GM04504 (cell line): ENCODE results near the gene POMT1.
"Not testable (repeated sequence)": the region's sequence is repeated elsewhere in the genome, so short reads cannot be mapped to it uniquely, and the experiment has no call there.

Experiments used
- DNase-seq: peaks from one replicate; pipeline ENCODE4 v3.0.0-alpha.2; 2012; ENCODE audit warnings: low read depth

Gene POMT1

DNA sequence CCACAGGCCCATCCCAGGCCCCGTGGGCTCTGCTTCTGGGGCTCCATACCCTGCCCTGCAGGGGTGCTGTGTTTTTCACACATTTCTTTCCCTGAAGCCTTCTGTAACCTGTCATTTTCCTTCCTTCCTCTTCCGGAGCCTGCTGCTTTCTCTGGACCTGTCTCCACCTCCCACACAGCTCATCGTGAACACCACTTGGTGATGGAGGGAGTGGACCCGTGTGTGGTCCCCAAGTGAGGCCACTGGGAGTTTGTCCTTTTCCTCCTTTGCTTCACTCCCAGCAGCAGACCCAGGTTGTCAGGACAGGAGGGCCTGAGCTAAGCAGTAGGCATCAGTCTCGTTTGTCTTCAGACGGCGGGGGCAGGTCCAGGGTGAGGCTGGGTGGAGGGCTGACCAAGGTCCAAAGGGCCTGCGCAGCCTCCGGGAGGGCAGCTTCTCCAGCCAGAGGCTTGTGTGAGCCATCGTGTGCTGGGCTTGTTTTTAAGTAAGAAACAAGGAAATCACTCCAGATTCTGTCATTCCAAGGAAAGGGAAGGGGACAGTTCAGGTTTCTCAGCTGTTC is 5.8 kb upstream of the POMT1 start:
- DNase-seq = no peak

DNA sequence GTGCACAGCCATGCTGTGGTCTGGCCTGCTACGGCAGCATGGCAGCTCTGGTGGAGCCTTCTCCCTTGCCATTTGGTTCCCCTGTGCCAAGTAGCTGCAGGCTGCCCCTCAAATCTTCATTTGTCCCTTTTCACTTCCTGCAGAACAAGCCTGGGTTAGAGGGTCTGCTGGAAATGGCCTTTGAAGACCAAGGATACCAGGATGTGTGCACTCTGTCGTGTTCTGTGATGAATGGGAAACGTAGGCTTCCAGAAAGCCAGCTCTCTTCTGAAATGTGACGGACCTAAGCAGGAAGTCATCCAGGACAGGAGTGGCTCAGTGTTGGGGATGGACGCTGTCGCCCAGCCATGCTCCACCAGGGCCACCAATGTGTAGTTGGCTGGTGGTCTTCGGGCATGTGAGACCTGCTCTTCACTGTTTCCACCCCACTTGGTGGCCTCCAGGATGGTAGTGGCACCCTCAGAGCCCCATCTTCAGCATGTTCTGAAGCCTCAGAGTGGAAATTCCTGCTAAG is 3.4 kb upstream of the POMT1 start:
- DNase-seq = no peak

- DNase-seq = no peak
Measured at GRCh38 chr9:131500377-131500776, 2.3 kb upstream of the POMT1 start.

- DNase-seq = peak; percentile 48
Measured at GRCh38 chr9:131500939-131501541, 1.7 kb upstream of the POMT1 start.

- DNase-seq = no peak
Measured at GRCh38 chr9:131503626-131504465, 1.1 kb downstream of the POMT1 start.

DNA sequence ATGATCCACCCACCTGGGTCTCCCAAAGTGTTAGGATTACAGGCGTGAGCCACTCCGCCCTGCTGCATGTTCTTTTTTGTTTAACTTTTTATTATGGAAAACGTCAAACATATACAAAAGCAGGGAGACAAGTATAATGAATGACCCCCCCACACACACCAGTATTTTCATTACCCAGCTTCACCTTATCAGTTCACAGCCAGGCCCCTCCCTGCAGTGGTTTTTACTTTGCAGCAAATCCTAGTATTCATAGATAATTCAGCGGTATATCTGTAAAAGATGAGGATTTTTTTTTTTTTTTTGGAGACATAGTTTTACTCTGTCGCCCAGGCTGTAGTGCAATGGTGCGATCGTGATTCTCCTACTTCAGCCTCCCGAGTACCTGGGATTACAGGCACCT is 2.3 kb downstream of the POMT1 start:
- DNase-seq = no peak

- DNase-seq = no peak
Measured at GRCh38 chr9:131511416-131511815, 8.7 kb downstream of the POMT1 start.

DNA sequence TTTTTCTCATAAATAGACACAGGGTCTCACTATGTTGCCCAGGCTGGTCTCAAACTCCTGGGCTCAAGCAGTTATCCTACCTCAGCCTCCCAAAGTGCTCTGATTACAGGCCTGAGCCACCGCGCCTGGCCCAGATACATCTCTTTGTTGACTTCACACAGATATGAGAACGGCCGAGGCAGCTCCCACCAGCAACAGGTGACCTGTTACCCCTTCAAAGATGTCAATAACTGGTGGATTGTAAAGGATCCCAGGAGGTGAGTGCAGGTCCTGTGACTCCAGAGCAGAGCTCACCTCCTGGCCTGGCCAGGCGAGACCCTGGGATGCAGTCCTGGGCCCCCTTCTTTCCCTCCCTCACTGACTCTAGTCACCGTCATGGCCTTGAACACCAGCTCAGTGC is 9.2 kb downstream of the POMT1 start:
- no peak for DNase-seq

DNA sequence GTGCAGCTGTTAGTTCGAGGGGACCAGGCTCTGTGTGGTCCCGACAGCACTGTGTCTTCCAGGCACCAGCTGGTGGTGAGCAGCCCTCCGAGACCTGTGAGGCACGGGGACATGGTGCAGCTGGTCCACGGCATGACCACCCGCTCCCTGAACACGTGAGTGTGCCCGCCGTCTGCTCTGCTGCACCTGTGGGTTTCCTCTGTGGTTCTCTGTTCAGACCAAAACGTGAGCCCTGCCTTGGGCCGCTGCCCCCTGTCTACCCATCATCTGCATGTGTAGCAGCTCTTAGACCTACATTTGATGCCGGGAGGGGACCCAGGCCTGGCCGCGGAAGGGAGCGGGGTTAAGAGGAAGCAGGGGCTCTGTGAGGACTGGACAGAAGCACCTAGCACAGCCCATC is 10.5 kb downstream of the POMT1 start:
- no peak for DNase-seq

DNA sequence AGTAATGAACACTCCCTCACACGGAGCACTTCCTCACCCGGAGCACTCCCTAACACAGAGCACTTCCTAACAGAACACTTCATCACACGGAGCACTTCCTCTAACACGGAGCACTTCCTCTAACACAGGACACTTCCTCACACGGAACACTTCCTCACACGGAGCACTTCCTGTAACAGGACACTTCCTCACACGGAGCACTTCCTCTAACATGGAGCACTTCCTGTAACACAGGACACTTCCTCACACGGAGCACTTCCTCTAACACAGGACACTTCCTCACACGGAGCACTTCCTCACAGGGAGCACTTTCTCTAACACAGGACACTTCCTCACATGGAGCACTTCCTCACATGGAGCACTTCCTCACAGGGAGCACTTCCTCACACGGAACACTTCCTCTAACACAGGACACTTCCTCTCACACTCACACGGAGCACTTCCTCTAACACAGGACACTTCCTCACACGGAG is 12.9 kb downstream of the POMT1 start:
- DNase-seq = not testable (repeated sequence)

- no peak for DNase-seq
Measured at GRCh38 chr9:131516100-131516499, 13.4 kb downstream of the POMT1 start.

DNA sequence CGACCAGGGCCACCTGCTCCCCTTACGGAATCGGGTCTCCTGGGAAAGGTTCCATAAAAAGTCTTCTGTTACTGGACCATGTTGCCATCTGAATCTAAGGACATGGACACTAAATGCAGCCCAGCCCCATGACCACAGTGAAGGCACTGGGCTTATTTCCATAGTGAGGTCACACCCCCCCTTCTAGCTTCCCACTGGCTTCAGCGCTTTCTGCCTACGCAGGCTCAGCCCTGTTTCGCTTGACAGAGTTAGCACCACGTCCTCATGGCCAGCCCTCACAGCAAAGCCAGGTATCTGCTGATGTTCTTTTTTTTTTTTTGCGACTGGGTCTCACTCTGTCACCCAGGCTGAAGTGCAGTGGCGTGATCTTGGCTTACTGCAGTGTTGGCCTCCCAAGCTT is 14.2 kb downstream of the POMT1 start:
- no peak for DNase-seq

- no peak for DNase-seq
Measured at GRCh38 chr9:131517761-131518190, 15.1 kb downstream of the POMT1 start.

- no peak for DNase-seq
Measured at GRCh38 chr9:131518553-131518952, 15.8 kb downstream of the POMT1 start.

DNA sequence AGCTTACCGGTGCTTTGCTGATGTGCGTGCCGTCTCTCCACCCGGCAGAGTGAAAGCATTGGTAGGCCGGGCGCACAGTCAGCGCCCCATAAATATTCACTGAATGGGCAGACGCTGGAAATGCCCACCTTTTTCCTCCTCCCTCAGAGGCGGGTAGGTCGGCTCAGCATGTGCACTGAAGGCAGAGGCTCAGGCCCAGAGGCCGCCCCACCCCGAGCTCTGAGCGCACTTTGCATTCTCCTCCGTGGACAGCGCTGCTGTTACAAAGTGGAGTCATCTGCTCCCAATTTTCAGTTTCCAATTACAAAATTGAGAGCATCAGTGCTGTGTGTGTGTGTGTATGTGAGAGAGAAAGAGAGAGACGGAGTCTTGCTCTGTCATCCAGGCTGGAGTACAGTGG is 17.8 kb downstream of the POMT1 start:
- DNase-seq = no peak

DNA sequence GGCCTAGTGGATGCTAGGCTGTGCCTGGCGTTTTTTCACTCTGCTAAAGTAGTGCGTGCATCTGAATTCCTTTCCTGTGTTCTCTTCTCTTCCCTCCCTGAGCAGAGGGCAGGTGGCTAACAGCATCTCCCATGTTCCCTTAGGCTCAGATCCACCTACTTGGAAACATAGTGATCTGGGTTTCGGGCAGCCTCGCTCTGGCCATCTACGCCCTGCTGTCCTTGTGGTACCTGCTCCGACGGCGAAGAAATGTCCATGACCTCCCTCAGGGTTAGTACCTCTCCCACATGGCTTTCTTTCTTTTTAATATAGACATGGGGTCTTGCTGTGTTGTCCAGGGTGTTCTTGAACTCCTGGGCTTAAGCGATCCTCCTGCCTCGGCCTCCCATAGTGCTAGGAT is 18.5 kb downstream of the POMT1 start:
- DNase-seq = no peak

DNA sequence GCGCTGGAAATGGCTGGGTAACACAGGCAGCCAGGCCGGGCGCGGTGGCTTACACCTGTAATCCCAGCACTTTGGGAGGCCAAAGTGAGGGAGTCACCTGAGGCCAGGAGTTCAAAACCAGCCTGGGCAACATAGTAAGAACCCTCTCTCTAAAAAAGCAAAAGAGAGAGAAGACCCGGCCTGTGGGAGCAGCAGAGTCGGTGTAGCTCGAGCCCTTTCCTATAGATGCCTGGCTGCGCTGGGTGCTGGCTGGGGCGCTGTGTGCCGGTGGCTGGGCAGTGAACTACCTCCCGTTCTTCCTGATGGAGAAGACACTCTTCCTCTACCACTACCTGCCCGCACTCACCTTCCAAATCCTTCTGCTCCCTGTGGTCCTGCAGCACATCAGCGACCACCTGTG is 19.1 kb downstream of the POMT1 start:
- DNase-seq = no peak

- no peak for DNase-seq
Measured at GRCh38 chr9:131522257-131523085, 19.8 kb downstream of the POMT1 start.

DNA sequence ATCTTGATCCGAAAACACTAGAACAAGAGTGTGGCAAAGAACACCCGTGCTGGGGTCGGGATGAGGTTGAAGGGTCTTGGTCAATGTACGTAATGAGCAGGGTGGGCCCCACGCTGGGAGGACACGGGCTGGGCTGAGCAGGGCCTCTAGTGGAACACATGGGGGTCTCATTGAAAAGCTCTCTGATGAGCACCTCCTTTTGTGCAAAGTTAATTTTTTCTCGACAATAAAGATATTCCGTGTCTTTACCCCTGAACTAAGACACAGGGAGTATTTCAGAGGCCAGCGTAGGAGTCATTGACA is 20.3 kb downstream of the POMT1 start:
- DNase-seq = no peak

DNA sequence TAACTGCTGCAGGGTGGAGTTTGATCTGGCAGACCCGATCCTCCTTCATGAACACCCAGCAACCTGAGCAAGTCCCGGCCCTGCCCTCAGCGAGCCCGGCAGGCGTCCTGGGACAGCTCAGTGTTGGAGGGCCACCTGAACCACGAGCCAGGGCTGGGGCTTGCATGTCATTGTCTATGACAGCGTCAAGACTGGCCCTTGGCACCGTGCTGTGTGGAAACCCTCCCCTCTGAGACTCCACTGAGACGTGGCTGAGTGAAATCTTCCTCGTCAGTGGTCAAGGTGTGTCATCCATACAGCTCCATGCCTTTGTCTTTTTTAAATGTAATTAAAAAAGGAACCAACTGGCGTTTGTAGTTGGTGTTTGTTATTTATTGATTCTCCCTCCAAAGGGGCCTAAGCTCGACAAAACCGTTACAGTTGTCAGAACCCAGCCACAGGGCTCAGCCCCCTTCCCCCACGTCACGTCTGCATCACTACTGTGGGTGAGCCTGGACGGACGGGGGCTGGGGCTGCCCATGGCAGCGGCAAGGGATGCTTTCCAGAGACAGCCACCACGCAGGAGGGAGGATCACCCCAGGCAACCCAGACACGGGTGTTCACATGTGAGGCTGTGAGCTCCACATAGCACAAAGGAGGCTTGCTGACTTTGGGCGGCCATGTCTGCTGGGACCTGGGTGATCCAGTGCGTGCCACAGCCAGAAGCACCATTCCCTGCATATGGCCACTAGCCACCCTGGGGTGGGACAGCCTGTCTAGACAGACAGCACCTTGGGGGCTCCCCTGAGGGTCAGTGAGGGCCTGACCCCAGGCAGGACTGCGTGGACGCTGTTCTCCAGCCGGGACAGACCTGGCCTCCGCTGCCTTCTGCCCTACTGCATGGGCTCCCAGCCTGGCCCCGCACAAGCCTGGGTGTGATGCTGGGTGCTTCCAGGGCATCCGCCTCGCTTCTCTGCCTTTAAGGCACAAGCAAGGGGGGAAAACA is 21.0 kb downstream of the POMT1 start:
- no peak for DNase-seq

GRCh38 chr9:131524665-131525315 is 22.1 kb downstream of the POMT1 start:
- DNase-seq = no peak
